ENCODE results near the gene CACNA2D3.

The CACNA2D3 gene

GRCh38 chr3:54950391-54951003, 828.1 kb downstream of the CACNA2D3 start:
- TF ChIP-seq JUND (IDR thresholded peaks at IDR 0.05; ENCODE audit: low read depth) = no peak
- DNase-seq (ENCODE audit: low read depth in 1 of 2, low spot score in 1 of 2) = no peak
- in situ Hi-C loops (cut with HindIII; ENCODE audit: low pct_unique_long_range_greater_than_20kb, low sequenced_read_pairs) = no loop called here

GRCh38 chr3:54951405-54951804, 829.1 kb downstream of the CACNA2D3 start:
- in situ Hi-C loops (cut with HindIII; ENCODE audit: low pct_unique_long_range_greater_than_20kb, low sequenced_read_pairs) = no loop called here
- DNase-seq (ENCODE audit: low read depth in 1 of 2, low spot score in 1 of 2) = no peak

GRCh38 chr3:54954022-54954421, 831.7 kb downstream of the CACNA2D3 start:
- no peak for TF ChIP-seq JUND (IDR thresholded peaks at IDR 0.05; ENCODE audit: low read depth)
- in situ Hi-C loops (cut with HindIII; ENCODE audit: low pct_unique_long_range_greater_than_20kb, low sequenced_read_pairs) = no loop called here
- no peak for DNase-seq (ENCODE audit: low read depth in 1 of 2, low spot score in 1 of 2)

More at GRCh38 chr3:54951405-54951804, 829.1 kb downstream of the CACNA2D3 start:
- TF ChIP-seq JUND (IDR thresholded peaks at IDR 0.05; ENCODE audit: low read depth) = no peak

GRCh38 chr3:54954521-54954920, 832.2 kb downstream of the CACNA2D3 start:
- TF ChIP-seq JUND (IDR thresholded peaks at IDR 0.05; ENCODE audit: low read depth) = no peak
- no peak for DNase-seq (ENCODE audit: low read depth in 1 of 2, low spot score in 1 of 2)
- in situ Hi-C loops (cut with HindIII; ENCODE audit: low pct_unique_long_range_greater_than_20kb, low sequenced_read_pairs) = no loop called here

GRCh38 chr3:54955496-54955895, 833.1 kb downstream of the CACNA2D3 start:
- DNase-seq (ENCODE audit: low read depth in 1 of 2, low spot score in 1 of 2) = no peak
- in situ Hi-C loops (cut with HindIII; ENCODE audit: low pct_unique_long_range_greater_than_20kb, low sequenced_read_pairs) = no loop called here
- no peak for TF ChIP-seq JUND (IDR thresholded peaks at IDR 0.05; ENCODE audit: low read depth)

GRCh38 chr3:54955941-54956340, 833.6 kb downstream of the CACNA2D3 start:
- no peak for TF ChIP-seq JUND (IDR thresholded peaks at IDR 0.05; ENCODE audit: low read depth)
- no peak for DNase-seq (ENCODE audit: low read depth in 1 of 2, low spot score in 1 of 2)
- in situ Hi-C loops (cut with HindIII; ENCODE audit: low pct_unique_long_range_greater_than_20kb, low sequenced_read_pairs) = no loop called here

- in situ Hi-C loops (cut with HindIII; ENCODE audit: low pct_unique_long_range_greater_than_20kb, low sequenced_read_pairs) = no loop called here
- no peak for TF ChIP-seq JUND (IDR thresholded peaks at IDR 0.05; ENCODE audit: low read depth)
- DNase-seq (ENCODE audit: low read depth in 1 of 2, low spot score in 1 of 2) = no peak
Observed at GRCh38 chr3:54957711-54958110, 835.4 kb downstream of the CACNA2D3 start.

GRCh38 chr3:54960082-54960481, 837.7 kb downstream of the CACNA2D3 start:
- no peak for DNase-seq (ENCODE audit: low read depth in 1 of 2, low spot score in 1 of 2)
- in situ Hi-C loops (cut with HindIII; ENCODE audit: low pct_unique_long_range_greater_than_20kb, low sequenced_read_pairs) = no loop called here
- no peak for TF ChIP-seq JUND (IDR thresholded peaks at IDR 0.05; ENCODE audit: low read depth)

GRCh38 chr3:54960701-54961100, 838.3 kb downstream of the CACNA2D3 start:
- TF ChIP-seq JUND (IDR thresholded peaks at IDR 0.05; ENCODE audit: low read depth) = no peak
- DNase-seq (ENCODE audit: low read depth in 1 of 2, low spot score in 1 of 2) = no peak
- in situ Hi-C loops (cut with HindIII; ENCODE audit: low pct_unique_long_range_greater_than_20kb, low sequenced_read_pairs) = no loop called here

- DNase-seq (ENCODE audit: low read depth in 1 of 2, low spot score in 1 of 2) = no peak
Observed at GRCh38 chr3:54962200-54962599, 839.8 kb downstream of the CACNA2D3 start.

GRCh38 chr3:54963641-54964040, 841.3 kb downstream of the CACNA2D3 start:
- DNase-seq (ENCODE audit: low read depth in 1 of 2, low spot score in 1 of 2) = no peak
- in situ Hi-C loops (cut with HindIII; ENCODE audit: low pct_unique_long_range_greater_than_20kb, low sequenced_read_pairs) = no loop called here
- TF ChIP-seq JUND (IDR thresholded peaks at IDR 0.05; ENCODE audit: low read depth) = no peak

More at GRCh38 chr3:54962200-54962599, 839.8 kb downstream of the CACNA2D3 start:
- in situ Hi-C loops (cut with HindIII; ENCODE audit: low pct_unique_long_range_greater_than_20kb, low sequenced_read_pairs) = no loop called here
- no peak for TF ChIP-seq JUND (IDR thresholded peaks at IDR 0.05; ENCODE audit: low read depth)

GRCh38 chr3:54964081-54964480, 841.7 kb downstream of the CACNA2D3 start:
- in situ Hi-C loops (cut with HindIII; ENCODE audit: low pct_unique_long_range_greater_than_20kb, low sequenced_read_pairs) = no loop called here
- DNase-seq (ENCODE audit: low read depth in 1 of 2, low spot score in 1 of 2) = no peak
- no peak for TF ChIP-seq JUND (IDR thresholded peaks at IDR 0.05; ENCODE audit: low read depth)

GRCh38 chr3:54965746-54966145, 843.4 kb downstream of the CACNA2D3 start:
- DNase-seq (ENCODE audit: low read depth in 1 of 2, low spot score in 1 of 2) = no peak
- no peak for TF ChIP-seq JUND (IDR thresholded peaks at IDR 0.05; ENCODE audit: low read depth)
- in situ Hi-C loops (cut with HindIII; ENCODE audit: low pct_unique_long_range_greater_than_20kb, low sequenced_read_pairs) = no loop called here

- in situ Hi-C loops (cut with HindIII; ENCODE audit: low pct_unique_long_range_greater_than_20kb, low sequenced_read_pairs) = no loop called here
- no peak for DNase-seq (ENCODE audit: low read depth in 1 of 2, low spot score in 1 of 2)
- no peak for TF ChIP-seq JUND (IDR thresholded peaks at IDR 0.05; ENCODE audit: low read depth)
Observed at GRCh38 chr3:54966979-54967378, 844.6 kb downstream of the CACNA2D3 start.

Data from T47D (cell line).